GM12872 (cell line): Measurements from ENCODE around the gene CD55.

Experiments
- CTCF ChIP-seq: IDR thresholded peaks from 3 replicates; pipeline ENCODE4 v1.5.1; 2011; ENCODE audit warnings: low read depth, mild to moderate bottlenecking, low read length, moderate library complexity; ENCODE audit not compliant: insufficient read depth

Gene CD55

GRCh38 chr1:207306603-207307002 is 14.9 kb upstream of the CD55 start:
- no peak for TF ChIP-seq CTCF

GRCh38 chr1:207308451-207309190 is 12.9 kb upstream of the CD55 start:
- no peak for TF ChIP-seq CTCF

GRCh38 chr1:207309745-207310273 is 11.7 kb upstream of the CD55 start:
- TF ChIP-seq CTCF = no peak

GRCh38 chr1:207311888-207312603 is 9.4 kb upstream of the CD55 start:
- TF ChIP-seq CTCF = no peak

- no peak for TF ChIP-seq CTCF
Measured at GRCh38 chr1:207312604-207312920, 8.9 kb upstream of the CD55 start.

- TF ChIP-seq CTCF = no peak
Measured at GRCh38 chr1:207313131-207313530, 8.3 kb upstream of the CD55 start.

- TF ChIP-seq CTCF = no peak
Measured at GRCh38 chr1:207314816-207315215, 6.7 kb upstream of the CD55 start.
